GM12878 (cell line): ENCODE measurements around the gene SLC32A1. TPM values are rescaled to one million over a fixed set of nuclear protein-coding genes. Genes with fewer than 3 reads are reported as not detected.

Source experiments
- ASH2L ChIP-seq: fragments of 300-600, 200-600 bp; sonication (generic); IDR thresholded peaks from 2 replicates; pipeline ENCODE4 v1.6.1; 2017; ENCODE audit warnings: low read depth, mild to moderate bottlenecking, borderline replicate concordance
- BCL11A ChIP-seq: IDR thresholded peaks from 2 replicates; pipeline ENCODE4 v1.6.1; 2011; ENCODE audit warnings: low read depth, low read length
- BCL3 ChIP-seq: IDR thresholded peaks from 2 replicates; pipeline ENCODE4 v1.6.1; 2011; ENCODE audit warnings: borderline replicate concordance, low read depth, mild to moderate bottlenecking, moderate library complexity, low read length; ENCODE audit not compliant: insufficient read depth, poor library complexity, severe bottlenecking
- BHLHE40 ChIP-seq, 2 experiments: fragments of 450-650 bp in 1 of 2; IDR thresholded peaks; 2 replicates each; pipeline ENCODE4 v1.6.1; 2011 to 2017; ENCODE audit warnings: low read depth in 2 of 2, borderline replicate concordance in 1 of 2, improper control_type of control experiment in 1 of 2, low read length in 1 of 2, mild to moderate bottlenecking in 1 of 2
- CTCF ChIP-seq, 3 experiments: IDR thresholded peaks in 2 of 3; conservative IDR thresholded peaks in 1 of 3; 2 replicates each; pipeline ENCODE4 v1.5.1; 2011; ENCODE audit warnings: low read depth in 3 of 3, low read length in 3 of 3, mild to moderate bottlenecking in 3 of 3, control low read depth in 2 of 3, moderate library complexity in 2 of 3, inconsistent platforms in 1 of 3, mixed read lengths in 1 of 3; ENCODE audit not compliant: control insufficient read depth in 2 of 3, insufficient read depth in 1 of 3; ENCODE audit errors: extremely low read depth in 1 of 3
- EGR1 ChIP-seq, 2 experiments: IDR thresholded peaks; 1 replicate in 1 of 2; 2 replicates in 1 of 2; pipeline ENCODE4 v1.6.1; 2011 to 2012; ENCODE audit warnings: low read depth in 2 of 2, low read length in 2 of 2, borderline replicate concordance in 1 of 2, mild to moderate bottlenecking in 1 of 2, moderate library complexity in 1 of 2
- JUND ChIP-seq: IDR thresholded peaks from 2 replicates; pipeline ENCODE4 v1.6.1; 2012; ENCODE audit warnings: low read depth, mild to moderate bottlenecking, low read length, improper control_type of control experiment, moderate library complexity
- MEF2A ChIP-seq: IDR thresholded peaks from 2 replicates; pipeline ENCODE4 v1.6.1; 2011; ENCODE audit warnings: low read depth, mild to moderate bottlenecking, low read length, moderate library complexity; ENCODE audit not compliant: insufficient read depth
- MYC ChIP-seq: IDR thresholded peaks from 2 replicates; pipeline ENCODE4 v1.6.1; 2011; ENCODE audit warnings: mild to moderate bottlenecking, low read length, moderate library complexity, inconsistent platforms; ENCODE audit not compliant: insufficient read depth, insufficient replicate concordance, insufficient read length, severe bottlenecking
- NFXL1 ChIP-seq: fragments of 450-650 bp; IDR thresholded peaks from 2 replicates; pipeline ENCODE4 v1.6.1; 2017; ENCODE audit warnings: antibody characterized with exemption, mild to moderate bottlenecking, borderline replicate concordance
- NFYA ChIP-seq: IDR thresholded peaks from 2 replicates; pipeline ENCODE4 v1.6.1; 2011; ENCODE audit warnings: low read depth, mild to moderate bottlenecking, low read length, improper control_type of control experiment, borderline replicate concordance
- PAX8 ChIP-seq: fragments of 450-650 bp; IDR thresholded peaks from 2 replicates; pipeline ENCODE4 v1.6.1; 2017; ENCODE audit warnings: mild to moderate bottlenecking, moderate library complexity
- POLR2AphosphoS2 ChIP-seq: IDR thresholded peaks from 2 replicates; pipeline ENCODE4 v1.6.1; 2011; ENCODE audit warnings: low read depth, mild to moderate bottlenecking, low read length, improper control_type of control experiment, moderate library complexity
- TAF1 ChIP-seq: IDR thresholded peaks from 2 replicates; pipeline ENCODE4 v1.6.1; 2011; ENCODE audit warnings: mild to moderate bottlenecking, low read depth, low read length, borderline replicate concordance
- TCF7 ChIP-seq: IDR thresholded peaks from 2 replicates; pipeline ENCODE4 v1.6.1; 2014; ENCODE audit warnings: antibody characterized with exemption, borderline replicate concordance
- WRNIP1 ChIP-seq: IDR thresholded peaks from 2 replicates; pipeline ENCODE4 v1.6.1; 2011; ENCODE audit warnings: low read depth, low read length, improper control_type of control experiment, borderline replicate concordance
- YBX1 ChIP-seq: fragments of 450-650 bp; IDR thresholded peaks from 2 replicates; pipeline ENCODE4 v1.6.1; 2016; ENCODE audit warnings: antibody characterized with exemption
- YY1 ChIP-seq: IDR thresholded peaks from 2 replicates; pipeline ENCODE4 v1.6.1; 2011; ENCODE audit warnings: low read depth, mild to moderate bottlenecking, low read length
- ZBTB4 ChIP-seq: fragments of 450-650 bp; formaldehyde crosslinking; IDR thresholded peaks from 2 replicates; pipeline ENCODE4 v1.4.0; 2022; ENCODE audit warnings: mild to moderate bottlenecking, moderate library complexity
- ZNF274 ChIP-seq: IDR thresholded peaks from one replicate; pipeline ENCODE4 v1.8.0; 2011; ENCODE audit not compliant: insufficient read length, insufficient read depth
- ZSCAN29 ChIP-seq: fragments of 450-650 bp; IDR thresholded peaks from 2 replicates; pipeline ENCODE4 v1.6.1; 2017; ENCODE audit warnings: mild to moderate bottlenecking, moderate library complexity
- polyA plus RNA-seq, 11 experiments: library from polyadenylated mRNA; depleted of rRNA in 4 of 11; unstranded in 6 of 11; stranded (reverse) in 5 of 11; fragments of >200 nt; fragmentation: Nextera tagmentation in 4 of 11; fragmentation: Illumina TruSeq in 1 of 11; extraction: Ambion mirVana in 4 of 11; extraction: Trizol in 1 of 11; gene quantifications; 1 replicate in 1 of 11; 2 replicates in 10 of 11; pipeline versions ENCODE4 v1.2.1 to v1.2.3, GENCODE V29; 2011 to 2016; ENCODE audit warnings: inconsistent platforms in 2 of 11, missing spikeins in 2 of 11, low read depth in 1 of 11
- total RNA-seq, 4 experiments: library from RNA; depleted of rRNA in 3 of 4; stranded (reverse); fragments of >200 nt in 3 of 4; fragmentation: Illumina TruSeq in 1 of 4; extraction: Trizol in 1 of 4; gene quantifications; 2 replicates each; pipeline versions ENCODE4 v1.2.1 to v1.2.3, GENCODE V29; 2013 to 2021

Gene SLC32A1
- total and polyA plus RNA-seq, 10 of the 15 experiments (the other 5 are each of a cell fraction or from before 2014, with no cell fraction given): not detected

- no peak for TF ChIP-seq ZBTB4 (CRISPR knock-in tag)
- no peak for TF ChIP-seq ZSCAN29
- no peak for TF ChIP-seq YBX1
- TF ChIP-seq PAX8: no peak
- TF ChIP-seq NFXL1: no peak
- TF ChIP-seq EGR1 (IDR thresholded peaks at IDR 0.05; ENCODE audit: borderline replicate concordance in 1 of 2, low read depth in 2 of 2, low read length in 2 of 2): 0 out of 3 replicates have a peak, but pooled peaks of 1 of the 2 experiments have one; percentile 12
- TF ChIP-seq BCL11A: no peak
- TF ChIP-seq TAF1: no peak
- TF ChIP-seq TCF7: no peak
- 0 out of 2 replicates have a peak, but pooled peaks have one; percentile 41 for TF ChIP-seq YY1
- TF ChIP-seq BCL3: no peak
- TF ChIP-seq ASH2L: no peak
- no peak for TF ChIP-seq ZNF274
- TF ChIP-seq POLR2AphosphoS2: no peak
- peak; percentile 87 to 99 (median 98) for TF ChIP-seq CTCF (IDR thresholded peaks at IDR 0.05 in 2 of 3, conservative IDR thresholded peaks at IDR 0.05 in 1 of 3; ENCODE audit: control insufficient read depth in 2 of 3, extremely low read depth in 1 of 3, insufficient read depth in 1 of 3, low read depth in 3 of 3, low read length in 3 of 3)
- peak; percentile 57 to 77; a peak in 3 of 4 replicates for TF ChIP-seq BHLHE40 (IDR thresholded peaks at IDR 0.05; ENCODE audit: borderline replicate concordance in 1 of 2, low read depth in 2 of 2, low read length in 1 of 2)
- TF ChIP-seq JUND: no peak
- TF ChIP-seq WRNIP1: no peak
- TF ChIP-seq MYC: no peak
- no peak for TF ChIP-seq MEF2A
- no peak for TF ChIP-seq NFYA
Measured at GRCh38 chr20:38730989-38731737, 6.9 kb downstream of the SLC32A1 start (continued).
